ENCODE data around the gene MT1A. TPM values are rescaled to one million over a fixed set of nuclear protein-coding genes. Genes with fewer than 3 reads are reported as not detected.

The MT1A gene
- total and polyA plus RNA-seq, 2 of the 8 experiments (the other 6 are each of a cell fraction or from before 2014, with no cell fraction given), result not detected

DNA sequence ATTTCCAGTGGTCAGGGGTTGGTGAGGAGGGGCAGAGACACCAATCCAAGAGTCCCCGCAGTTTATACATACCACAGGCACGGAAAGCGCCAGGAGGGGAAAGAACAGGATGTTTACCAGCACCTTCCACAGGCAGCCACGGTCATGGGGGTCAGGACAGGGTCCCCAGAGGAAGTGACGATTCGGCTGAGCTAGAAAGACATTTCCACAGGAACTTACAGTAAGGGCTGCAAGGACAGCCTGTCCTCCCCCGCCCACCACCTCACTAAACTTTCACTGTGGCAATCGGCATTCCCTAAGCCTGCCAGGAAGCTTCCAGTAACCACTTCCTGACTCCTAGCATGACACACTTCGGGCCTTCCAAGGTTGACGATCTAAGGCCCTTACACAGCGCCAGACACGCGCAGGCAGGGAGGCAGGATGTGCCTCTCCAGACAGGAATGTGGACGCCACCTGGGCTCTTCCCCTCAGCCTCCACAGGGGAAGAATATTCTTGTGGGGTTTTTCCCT lies 31.3 kb upstream of the MT1A start (continued):
- TF ChIP-seq RNF2 (IDR thresholded peaks at IDR 0.05; ENCODE audit: borderline replicate concordance, low read depth, low read length, missing control alignments, poor library complexity, severe bottlenecking) (no peak), NRF1 (IDR thresholded peaks at IDR 0.05; ENCODE audit: low read depth, low read length) (no peak), TAF1 (IDR thresholded peaks at IDR 0.05; ENCODE audit: low read depth, low read length) (no peak), SUZ12 (IDR thresholded peaks at IDR 0.05; ENCODE audit: low read length) (no peak), HDAC2 (IDR thresholded peaks at IDR 0.05; ENCODE audit: borderline replicate concordance in 1 of 2, low read depth in 2 of 2, low read length in 2 of 2) (no peak)
- TF ChIP-seq, protein P1, sequence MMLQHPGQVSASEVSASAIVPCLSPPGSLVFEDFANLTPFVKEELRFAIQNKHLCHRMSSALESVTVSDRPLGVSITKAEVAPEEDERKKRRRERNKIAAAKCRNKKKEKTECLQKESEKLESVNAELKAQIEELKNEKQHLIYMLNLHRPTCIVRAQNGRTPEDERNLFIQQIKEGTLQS (IDR thresholded peaks at IDR 0.05; ENCODE audit: insufficient read depth, low read depth, low read length), result no peak

Data from H1 (cell line).